HCT116 (cell line): ENCODE results near the gene RPTOR. TPM values are rescaled to one million over a fixed set of nuclear protein-coding genes. Genes with fewer than 3 reads are reported as not detected.
A peak's percentile ranks its signal among the peaks of the same experiment; 100 is the strongest.

Experiments used
- ATAC-seq: fragments of 200-7000 bp; cut with Tn5 transposase; 2 replicates; pipeline ENCODE4 v1.9.1; 2020; ENCODE audit warnings: mild to moderate bottlenecking, moderate library complexity
- BruUV-seq: library from RNA; stranded (reverse); fragments of 400-500 nt; replicated peaks from 2 replicates; lab custom pipeline; 2021; lab: Mats Ljungman, UMichigan
- CTCF ChIA-PET: fragments of 300-600 bp; sonication (Branson Sonifier 250); formaldehyde crosslinking; loops from one replicate; lab custom pipeline; 2021; ENCODE audit warnings: antibody characterized with exemption; lab: Charles Lee
- POLR2A ChIA-PET: fragments of 300-600, 350-600 bp; sonication (Branson Sonifier 250); formaldehyde crosslinking; loops from one replicate; lab custom pipeline; 2021; ENCODE audit warnings: antibody characterized with exemption; lab: Charles Lee
- RAD21 ChIA-PET, 2 experiments: fragments of 300-600 bp; sonication (Branson Sonifier 250); formaldehyde crosslinking; loops; one replicate each; lab custom pipeline; 2023; ENCODE audit warnings: low total read pairs in 2 of 2; ENCODE audit not compliant: uncharacterized antibody in 2 of 2, unreplicated experiment in 2 of 2, low non-redundant PET in 1 of 2; lab: Charles Lee
- DNase-seq: peaks from one replicate; pipeline ENCODE4 v3.0.0-alpha.2; 2010; ENCODE audit warnings: low read depth, low spot score
- H2AFZ ChIP-seq: fragments of 200-600 bp; shearing (Covaris generic), sonication (generic); 2 replicates; pipeline ENCODE4 v1.6.1; 2017; ENCODE audit warnings: low read depth, mixed run types, mixed read lengths, antibody characterized with exemption, low read length; ENCODE audit not compliant: poor library complexity, severe bottlenecking
- H3K27ac ChIP-seq: 2 replicates; pipeline ENCODE4 v1.5.1; 2012; ENCODE audit warnings: low read depth, low read length
- H3K27me3 ChIP-seq: fragments of 200-600 bp; sonication (generic); 2 replicates; pipeline ENCODE4 v1.6.1; 2016; ENCODE audit warnings: mixed run types, low read length, mixed read lengths; ENCODE audit not compliant: insufficient read depth
- H3K36me3 ChIP-seq, 2 experiments: fragments of 200-500 bp in 1 of 2; fragments of 200-600 bp in 1 of 2; sonication (Bioruptor generic) in 1 of 2; sonication (generic) in 1 of 2; 2 replicates each; pipeline versions ENCODE4 v1.5.1 to v1.6.1; 2014 to 2016; ENCODE audit warnings: low read length in 2 of 2, inconsistent platforms in 1 of 2, mixed read lengths in 1 of 2, mixed run types in 1 of 2; ENCODE audit not compliant: insufficient read depth in 2 of 2, control insufficient read depth in 1 of 2
- H3K4me1 ChIP-seq, 2 experiments: fragments of 200-600 bp in 1 of 2; sonication (generic) in 1 of 2; 2 replicates each; pipeline versions ENCODE4 v1.5.1 to v1.6.1; 2012 to 2017; ENCODE audit warnings: low read length in 2 of 2, inconsistent platforms in 1 of 2, mild to moderate bottlenecking in 1 of 2, mixed read lengths in 1 of 2, mixed run types in 1 of 2, moderate library complexity in 1 of 2; ENCODE audit not compliant: insufficient read depth in 2 of 2, control insufficient read depth in 1 of 2
- H3K4me2 ChIP-seq: fragments of 200-600 bp; sonication (generic); 2 replicates; pipeline ENCODE4 v1.6.1; 2017; ENCODE audit warnings: mixed run types, low read length, mixed read lengths
- H3K4me3 ChIP-seq, 2 experiments: fragments of 200-600 bp in 1 of 2; sonication (generic) in 1 of 2; replicated peaks in 1 of 2; 2 replicates each; pipeline ENCODE4 v1.5.1; 2011 to 2016; ENCODE audit warnings: low read length in 2 of 2, control low read depth in 1 of 2, low read depth in 1 of 2, mild to moderate bottlenecking in 1 of 2, mixed read lengths in 1 of 2, mixed run types in 1 of 2
- H3K79me2 ChIP-seq: fragments of 200-600 bp; sonication (generic); 2 replicates; pipeline ENCODE4 v1.6.1; 2017; ENCODE audit warnings: mild to moderate bottlenecking, mixed run types, low read length, moderate library complexity, mixed read lengths; ENCODE audit not compliant: insufficient read depth
- H3K9ac ChIP-seq: fragments of 200-600 bp; sonication (generic); 2 replicates; pipeline ENCODE4 v1.6.1; 2016; ENCODE audit warnings: low read length, mixed read lengths
- H3K9me2 ChIP-seq: fragments of 200-600 bp; sonication (generic), shearing (Covaris generic); 2 replicates; pipeline ENCODE4 v1.6.1; 2017; ENCODE audit warnings: mixed run types, mild to moderate bottlenecking, moderate library complexity; ENCODE audit not compliant: insufficient read depth
- H3K9me3 ChIP-seq, 2 experiments: fragments of 200-500 bp in 1 of 2; fragments of 200-600 bp in 1 of 2; sonication (Bioruptor generic) in 1 of 2; sonication (generic) in 1 of 2; 2 replicates each; pipeline ENCODE4 v1.6.1; 2014 to 2017; ENCODE audit warnings: low read length in 2 of 2, mixed read lengths in 2 of 2, inconsistent platforms in 1 of 2, low read depth in 1 of 2, mild to moderate bottlenecking in 1 of 2, mixed run types in 1 of 2, moderate library complexity in 1 of 2; ENCODE audit not compliant: control insufficient read depth in 1 of 2, insufficient read depth in 1 of 2
- H4K20me1 ChIP-seq: fragments of 200-600 bp; sonication (generic), shearing (Covaris generic); 2 replicates; pipeline ENCODE4 v1.6.1; 2017; ENCODE audit warnings: mixed run types, mild to moderate bottlenecking, moderate library complexity; ENCODE audit not compliant: insufficient read depth
- CBX3 ChIP-seq: IDR thresholded peaks from 2 replicates; pipeline ENCODE4 v1.6.1; 2012; ENCODE audit warnings: low read depth
- CEBPB ChIP-seq: IDR thresholded peaks from 2 replicates; pipeline ENCODE4 v1.6.1; 2012; ENCODE audit warnings: low read depth
- CTCF ChIP-seq, 3 experiments: fragments of 200-600 bp in 1 of 3; sonication (generic) in 1 of 3; IDR thresholded peaks in 2 of 3; conservative IDR thresholded peaks in 1 of 3; 2 replicates each; pipeline ENCODE4 v1.5.1; 2012 to 2017; ENCODE audit warnings: low read depth in 2 of 3, low read length in 2 of 3, antibody characterized with exemption in 1 of 3, borderline replicate concordance in 1 of 3, control low read depth in 1 of 3, mild to moderate bottlenecking in 1 of 3, mixed read lengths in 1 of 3, mixed run types in 1 of 3, moderate library complexity in 1 of 3; ENCODE audit not compliant: insufficient read depth in 1 of 3
- EGR1 ChIP-seq: IDR thresholded peaks from 2 replicates; pipeline ENCODE4 v1.6.1; 2012; ENCODE audit warnings: low read depth
- ELF1 ChIP-seq: IDR thresholded peaks from 2 replicates; pipeline ENCODE4 v1.6.1; 2012; ENCODE audit warnings: low read depth, borderline replicate concordance
- EZH2phosphoT487 ChIP-seq: fragments of 200-600 bp; IDR thresholded peaks from 2 replicates; pipeline ENCODE4 v1.6.1; 2018; ENCODE audit warnings: antibody characterized with exemption, borderline replicate concordance
- POLR2A ChIP-seq: IDR thresholded peaks from 2 replicates; pipeline ENCODE4 v1.7.0; 2011; ENCODE audit warnings: borderline replicate concordance; ENCODE audit not compliant: insufficient read depth, insufficient read length; ENCODE audit errors: extremely low read depth
- SIN3A ChIP-seq: IDR thresholded peaks from 2 replicates; pipeline ENCODE4 v1.6.1; 2012; ENCODE audit warnings: low read depth
- SP1 ChIP-seq: IDR thresholded peaks from 2 replicates; pipeline ENCODE4 v1.6.1; 2012; ENCODE audit warnings: low read depth
- SRF ChIP-seq: IDR thresholded peaks from 2 replicates; pipeline ENCODE4 v1.6.1; 2012; ENCODE audit warnings: low read depth
- TCF7L2 ChIP-seq: IDR thresholded peaks from 2 replicates; pipeline ENCODE4 v1.7.0; 2011; ENCODE audit warnings: borderline replicate concordance, inconsistent platforms; ENCODE audit not compliant: insufficient read depth, insufficient read length; ENCODE audit errors: extremely low read depth
- ZBTB33 ChIP-seq: IDR thresholded peaks from 2 replicates; pipeline ENCODE4 v1.6.1; 2011; ENCODE audit warnings: mild to moderate bottlenecking, low read length, moderate library complexity; ENCODE audit not compliant: insufficient replicate concordance; ENCODE audit errors: extremely low read depth
- ZFX ChIP-seq: fragments of 450-650 bp; IDR thresholded peaks from 2 replicates; pipeline ENCODE4 v1.6.1; 2017
- intact Hi-C: fragments of 100-400 bp; cut with micrococcal nuclease; formaldehyde crosslinking; loops from 2 replicates; pipeline ENCODE4 v1.10.0; 2022
- total RNA-seq: library from RNA; stranded (reverse); gene quantifications from one replicate; pipeline ENCODE4 v1.2.1, GENCODE V29; 2021; ENCODE audit not compliant: unreplicated experiment

The RPTOR gene
- total RNA-seq, 1 experiment from 2014 or later, result 69.5 TPM

GRCh38 chr17:80692931-80693467 is 148.4 kb downstream of the RPTOR start:
- no peaks in the 10 kb centered on the region for H3K9me2 ChIP-seq
- DNase-seq (no peak), ATAC-seq (no peak)
- no peaks in the 10 kb centered on the region for H3K27me3 ChIP-seq
- peaks cover 0 to 11% of the 10 kb centered on the region in 2 experiments; a peak in 2 of 4 replicates for H3K4me1 ChIP-seq
- H3K9me3 ChIP-seq, result no peaks in the 10 kb centered on the region
- no TSS peak for BruUV-seq
- H3K9ac ChIP-seq, result no peak overlapping the region
- intact Hi-C loops, result no loop called here
- no peak overlapping the region for H3K4me2 ChIP-seq
- H2AFZ ChIP-seq, result no peak overlapping the region
- TF ChIP-seq ZBTB33 (no peak), CBX3 (no peak), SP1 (no peak), CEBPB (no peak), TCF7L2 (no peak), SRF (no peak), ZFX (no peak)
- no peak overlapping the region for H3K4me3 ChIP-seq
- POLR2A ChIA-PET, result no interaction called here
- no peaks in the 10 kb centered on the region for H3K36me3 ChIP-seq
- CTCF ChIA-PET, result no interaction called here
- peaks cover 89% of the 10 kb centered on the region for H3K79me2 ChIP-seq
- RAD21 ChIA-PET, result no interaction called here
- no peaks in the 10 kb centered on the region for H4K20me1 ChIP-seq
- no peak overlapping the region for H3K27ac ChIP-seq

- H2AFZ ChIP-seq, result no peak overlapping the region
- no peaks in the 10 kb centered on the region for H3K27me3 ChIP-seq
- no peaks in the 10 kb centered on the region for H3K36me3 ChIP-seq
- intact Hi-C loops, result no loop called here
- peak overlapping the region; percentile 21; the same call in 1 of the 2 replicates for H3K27ac ChIP-seq
- no peak overlapping the region for H3K4me3 ChIP-seq
- TF ChIP-seq CTCF (IDR thresholded peaks at IDR 0.05 in 2 of 3, conservative IDR thresholded peaks at IDR 0.05 in 1 of 3; ENCODE audit: borderline replicate concordance in 1 of 3, insufficient read depth in 1 of 3, low read depth in 2 of 3, low read length in 2 of 3) (no peak), POLR2A (no peak), CEBPB (no peak), SIN3A (no peak), EGR1 (no peak), ELF1 (no peak), EZH2phosphoT487 (no peak)
- CTCF ChIA-PET, result no interaction called here
- peaks cover 0 to 11% of the 10 kb centered on the region in 2 experiments; a peak in 2 of 4 replicates for H3K4me1 ChIP-seq
- no peaks in the 10 kb centered on the region for H3K9me2 ChIP-seq
- peaks cover 94% of the 10 kb centered on the region for H3K79me2 ChIP-seq
- RAD21 ChIA-PET, result no interaction called here
- BruUV-seq, result no TSS peak
- no peaks in the 10 kb centered on the region for H4K20me1 ChIP-seq
- H3K9ac ChIP-seq, result no peak overlapping the region
- no peak for DNase-seq
- H3K9me3 ChIP-seq, result no peaks in the 10 kb centered on the region
- H3K4me2 ChIP-seq, result no peak overlapping the region
- ATAC-seq, result no peak
- POLR2A ChIA-PET, result no interaction called here
Observed at GRCh38 chr17:80693511-80693910, 148.9 kb downstream of the RPTOR start.
